B cell (primary cell): Measurements from ENCODE around the gene POLD1. TPM values are rescaled to one million over a fixed set of nuclear protein-coding genes. Genes with fewer than 3 reads are reported as not detected.
A peak's percentile ranks its signal among the peaks of the same experiment; 100 is the strongest.

ENCODE experiments used
- ATAC-seq: fragments of 200-7000 bp; cut with Tn5 transposase; one replicate; pipeline ENCODE4 v1.10.0; 2021; ENCODE audit warnings: low read depth, mild to moderate bottlenecking, moderate number of reproducible peaks, moderate library complexity
- CTCF ChIA-PET: fragments of 350-600 bp; sonication (Branson Sonifier 250); formaldehyde crosslinking; loops from one replicate; lab custom pipeline; 2021; ENCODE audit warnings: antibody characterized with exemption, inconsistent platforms; lab: Charles Lee
- POLR2A ChIA-PET: fragments of 350-600 bp; sonication (Branson Sonifier 250); formaldehyde crosslinking; loops from one replicate; lab custom pipeline; 2021; ENCODE audit warnings: antibody characterized with exemption; lab: Charles Lee
- DNase-seq: peaks from one replicate; pipeline ENCODE4 v3.0.0; 2013
- H2AFZ ChIP-seq: 2 replicates; pipeline ENCODE4 v1.6.1; 2012; ENCODE audit warnings: mild to moderate bottlenecking, low read depth, low read length; ENCODE audit not compliant: insufficient read depth, poor library complexity, severe bottlenecking
- H3K27ac ChIP-seq, 2 donors: 1 replicate in 1 of 2; 2 replicates in 1 of 2; pipeline ENCODE4 v1.5.1; 2012 to 2013; ENCODE audit warnings: low read length in 2 of 2, mild to moderate bottlenecking in 2 of 2, moderate library complexity in 1 of 2
- H3K27me3 ChIP-seq, 4 experiments: fragments of 200-600 bp in 1 of 4; sonication (generic) in 1 of 4; replicated peaks in 1 of 4; 1 replicate in 2 of 4; 2 replicates in 2 of 4; pipeline versions ENCODE4 v1.6.1 to v1.7.0; 2013 to 2016; ENCODE audit warnings: low read length in 3 of 4, mild to moderate bottlenecking in 2 of 4, mixed read lengths in 1 of 4, moderate library complexity in 1 of 4; ENCODE audit not compliant: insufficient read depth in 4 of 4, control insufficient read depth in 3 of 4; ENCODE audit errors: control extremely low read depth in 1 of 4
- H3K36me3 ChIP-seq, 2 experiments: replicated peaks in 1 of 2; 1 replicate in 1 of 2; 2 replicates in 1 of 2; pipeline versions ENCODE4 v1.6.1 to v1.7.1; 2013; ENCODE audit warnings: low read length in 1 of 2; ENCODE audit not compliant: insufficient read depth in 2 of 2, control insufficient read depth in 1 of 2; ENCODE audit errors: control extremely low read depth in 1 of 2, extremely low read depth in 1 of 2
- H3K4me1 ChIP-seq, 2 donors: fragments of 200-600 bp in 1 of 2; sonication (generic) in 1 of 2; 1 replicate in 1 of 2; 2 replicates in 1 of 2; pipeline versions ENCODE4 v1.5.1 to v1.6.1; 2013 to 2017; ENCODE audit warnings: low read length in 2 of 2; ENCODE audit not compliant: control insufficient read depth in 2 of 2, insufficient read depth in 2 of 2
- H3K4me2 ChIP-seq: replicated peaks from 2 replicates; pipeline ENCODE3; 2012; ENCODE audit warnings: mild to moderate bottlenecking, low read depth, low read length; ENCODE audit not compliant: poor library complexity, severe bottlenecking
- H3K4me3 ChIP-seq, 5 experiments: fragments of 200-600 bp in 1 of 5; sonication (generic) in 1 of 5; 1 replicate in 3 of 5; 2 replicates in 2 of 5; pipeline versions ENCODE4 v1.5.1 to v1.7.0; 2011 to 2016; ENCODE audit warnings: low read length in 4 of 5, mild to moderate bottlenecking in 4 of 5, low read depth in 2 of 5, control low read depth in 1 of 5, moderate library complexity in 1 of 5; ENCODE audit not compliant: insufficient read depth in 1 of 5; ENCODE audit errors: control extremely low read depth in 1 of 5, extremely low read depth in 1 of 5
- H3K79me2 ChIP-seq: fragments of 200-600 bp; sonication (generic); one replicate; pipeline ENCODE4 v1.6.0; 2016; ENCODE audit warnings: low read length; ENCODE audit not compliant: control insufficient read depth, insufficient read depth
- H3K9ac ChIP-seq: fragments of 200-600 bp; sonication (generic); 2 replicates; pipeline ENCODE4 v1.6.1; 2017; ENCODE audit warnings: mild to moderate bottlenecking, low read length, moderate library complexity
- H3K9me3 ChIP-seq, 3 donors: one replicate each; pipeline versions ENCODE4 v1.6.1 to v1.7.1; 2013; ENCODE audit warnings: low read length in 2 of 3; ENCODE audit not compliant: control insufficient read depth in 2 of 3, insufficient read depth in 1 of 3; ENCODE audit errors: control extremely low read depth in 1 of 3
- H4K20me1 ChIP-seq: 2 replicates; pipeline ENCODE4 v1.6.0; 2012; ENCODE audit warnings: mild to moderate bottlenecking, low read length; ENCODE audit not compliant: insufficient read depth, control insufficient read depth, poor library complexity, severe bottlenecking
- H3K27ac Mint-ChIP-seq: one replicate; pipeline ENCODE4 v1.8.0; 2021; ENCODE audit warnings: mixed read lengths
- H3K27me3 Mint-ChIP-seq: one replicate; pipeline ENCODE4 v1.8.0; 2021; ENCODE audit warnings: mixed read lengths
- H3K4me1 Mint-ChIP-seq: one replicate; pipeline ENCODE4 v1.8.0; 2021; ENCODE audit warnings: mixed read lengths
- H3K4me3 Mint-ChIP-seq: one replicate; pipeline ENCODE4 v1.8.0; 2021; ENCODE audit warnings: mixed read lengths
- H3K9me3 Mint-ChIP-seq: one replicate; pipeline ENCODE4 v1.8.0; 2022; ENCODE audit warnings: mixed read lengths; ENCODE audit not compliant: insufficient read depth
- CTCF ChIP-seq: fragments of 200-600 bp; IDR thresholded peaks from one replicate; pipeline ENCODE4 v1.8.0; 2022; ENCODE audit warnings: antibody characterized with exemption, mild to moderate bottlenecking
- WGBS: methylation state at CpG from one replicate; pipeline ENCODE4 v1.1.5; 2013; ENCODE audit warnings: missing lambda C conversion rate; ENCODE audit not compliant: insufficient coverage; 5-methylcytosine and 5-hydroxymethylcytosine counted together
- intact Hi-C: fragments of 100-400 bp; cut with micrococcal nuclease; formaldehyde crosslinking; loops from one replicate; pipeline ENCODE4 v1.10.0; 2022
- polyA plus RNA-seq: library from polyadenylated mRNA; depleted of rRNA; stranded (reverse); fragments of >200 nt; gene quantifications from 2 replicates; pipeline ENCODE4 v1.2.3, GENCODE V29; 2012
- total RNA-seq, 2 donors: library from RNA; stranded (reverse); fragments of 120-200 nt in 1 of 2; gene quantifications; 1 replicate in 1 of 2; 2 replicates in 1 of 2; pipeline versions ENCODE4 v1.2.3 to v1.2.4, GENCODE V29; 2013 to 2022

POLD1 gene
- total and polyA plus RNA-seq, 2 donors (not counting 1 experiment from before 2014, with no cell fraction given): 43.6 to 65.2 TPM

DNA sequence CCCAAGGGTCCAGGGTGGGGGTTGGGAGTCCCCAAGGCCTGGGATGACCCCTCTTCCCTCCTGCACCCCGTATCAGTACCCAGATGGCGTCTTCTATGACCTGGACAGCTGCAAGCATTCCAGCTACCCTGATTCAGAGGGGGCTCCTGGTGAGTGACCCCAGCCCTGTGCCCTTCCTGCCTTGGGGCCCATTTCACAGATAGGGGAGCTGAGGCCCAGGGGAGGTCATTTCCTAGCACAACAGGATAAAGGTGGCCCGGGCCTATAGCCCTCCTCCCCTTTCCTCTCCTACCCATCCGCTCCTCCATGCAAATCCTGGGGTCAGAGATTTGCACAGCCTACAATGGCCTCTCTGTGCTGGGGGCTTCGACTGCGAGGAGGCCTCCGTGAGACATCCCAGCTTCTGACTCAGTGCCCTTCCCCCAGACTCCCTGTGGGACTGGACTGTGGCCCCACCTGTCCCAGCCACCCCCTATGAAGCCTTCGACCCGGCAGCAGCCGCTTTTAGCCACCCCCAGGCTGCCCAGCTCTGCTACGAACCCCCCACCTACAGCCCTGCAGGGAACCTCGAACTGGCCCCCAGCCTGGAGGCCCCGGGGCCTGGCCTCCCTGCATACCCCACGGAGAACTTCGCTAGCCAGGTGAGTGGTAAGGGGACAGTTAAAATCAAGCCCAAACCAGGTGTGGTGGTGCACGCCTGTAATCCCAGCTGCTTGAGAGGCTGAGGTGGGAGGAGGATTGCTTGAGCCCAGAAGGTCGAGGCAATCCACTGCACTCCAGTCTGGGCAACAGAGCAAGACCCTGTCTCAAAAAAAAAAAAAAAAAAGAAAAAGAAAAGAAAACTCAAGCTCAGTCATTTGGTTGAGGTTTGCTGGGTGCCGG lies 38.5 kb downstream of the POLD1 start:
- peak overlapping the region in 4 of 5 experiments; percentile 26 to 46 (median 36) for H3K4me3 ChIP-seq
- peaks cover 0 to 61% of the 10 kb centered on the region in 2 experiments for H3K36me3 ChIP-seq
- no peak for ATAC-seq
- H3K27ac ChIP-seq: peak overlapping the region; percentile 63 to 98
- no peak for DNase-seq
- Mint-ChIP-seq H3K4me1 (peaks cover 52% of the 10 kb centered on the region), H3K27ac (peak overlapping the region; percentile 94), H3K4me3 (peak overlapping the region; percentile 94), H3K27me3 (no peaks in the 10 kb centered on the region), H3K9me3 (no peaks in the 10 kb centered on the region)
- no peaks in the 10 kb centered on the region for H3K27me3 ChIP-seq
- peak overlapping the region; percentile 63 for H3K4me2 ChIP-seq
- TF ChIP-seq CTCF: no peak
- 70% methylated on average over 11 of the region's 18 CpGs for WGBS
- POLR2A ChIA-PET: interaction anchor here (0.7 kb wide), 1 partner anchor 1908 kb away, joined by 4 read pairs; no protein-coding TSS in a partner anchor
- peaks cover 66% of the 10 kb centered on the region for H4K20me1 ChIP-seq
- H3K9me3 ChIP-seq: no peaks in the 10 kb centered on the region
- peaks cover 39 to 66% of the 10 kb centered on the region in 2 donors for H3K4me1 ChIP-seq
- intact Hi-C loops: no loop called here
- no peak overlapping the region for H2AFZ ChIP-seq
- H3K9ac ChIP-seq: peak overlapping the region; percentile 97
- peaks cover 60% of the 10 kb centered on the region for H3K79me2 ChIP-seq
- CTCF ChIA-PET: interaction anchor here (7.3 kb wide), 1 partner anchor 39 kb away, joined by 36 read pairs; no protein-coding TSS in a partner anchor
